ENCODE results near the gene IL37.

Gene IL37

DNA sequence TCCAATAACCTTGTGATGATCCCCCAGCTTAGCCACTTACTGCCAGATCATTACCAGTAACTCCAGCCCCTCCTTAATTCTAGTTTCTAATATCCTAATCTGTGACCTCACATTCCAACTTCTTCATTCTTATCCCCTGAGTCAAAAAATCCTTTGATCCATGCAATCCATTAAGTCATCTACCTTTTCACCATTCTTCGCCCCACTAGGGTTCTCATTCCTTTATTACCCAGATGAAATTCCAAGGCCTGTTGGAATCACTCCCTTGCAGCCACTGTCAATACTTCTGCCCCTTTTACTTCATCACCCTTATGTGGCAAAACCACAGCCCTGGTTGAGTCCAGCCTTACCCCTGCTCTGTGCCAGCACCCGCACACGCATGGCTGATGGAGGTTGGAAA is 46.5 kb downstream of the IL37 start:
- no peak for ATAC-seq
- TF ChIP-seq ZNF8 (CRISPR knock-in tag; IDR thresholded peaks at IDR 0.05) (no peak), ZFP3 (CRISPR knock-in tag; IDR thresholded peaks at IDR 0.05) (no peak), ESRRG (CRISPR knock-in tag; IDR thresholded peaks at IDR 0.05) (no peak), SNAI2 (CRISPR knock-in tag; IDR thresholded peaks at IDR 0.05) (no peak), ZNF70 (CRISPR knock-in tag; IDR thresholded peaks at IDR 0.05) (no peak), TOX (CRISPR knock-in tag; IDR thresholded peaks at IDR 0.05; ENCODE audit: borderline replicate concordance) (no peak), ARNTL (CRISPR knock-in tag; IDR thresholded peaks at IDR 0.05; ENCODE audit: borderline replicate concordance, low read depth) (no peak), GLIS3 (CRISPR knock-in tag; IDR thresholded peaks at IDR 0.05) (no peak), BACH2 (CRISPR knock-in tag; IDR thresholded peaks at IDR 0.05; ENCODE audit: borderline replicate concordance) (no peak), ZC3H10 (CRISPR knock-in tag; IDR thresholded peaks at IDR 0.05) (no peak), CSDC2 (CRISPR knock-in tag; IDR thresholded peaks at IDR 0.05) (no peak), TCF4 (CRISPR knock-in tag; IDR thresholded peaks at IDR 0.05; ENCODE audit: borderline replicate concordance) (no peak), PPARA (CRISPR knock-in tag; IDR thresholded peaks at IDR 0.05; ENCODE audit: borderline replicate concordance) (no peak)
- TF ChIP-seq, protein P1, sequence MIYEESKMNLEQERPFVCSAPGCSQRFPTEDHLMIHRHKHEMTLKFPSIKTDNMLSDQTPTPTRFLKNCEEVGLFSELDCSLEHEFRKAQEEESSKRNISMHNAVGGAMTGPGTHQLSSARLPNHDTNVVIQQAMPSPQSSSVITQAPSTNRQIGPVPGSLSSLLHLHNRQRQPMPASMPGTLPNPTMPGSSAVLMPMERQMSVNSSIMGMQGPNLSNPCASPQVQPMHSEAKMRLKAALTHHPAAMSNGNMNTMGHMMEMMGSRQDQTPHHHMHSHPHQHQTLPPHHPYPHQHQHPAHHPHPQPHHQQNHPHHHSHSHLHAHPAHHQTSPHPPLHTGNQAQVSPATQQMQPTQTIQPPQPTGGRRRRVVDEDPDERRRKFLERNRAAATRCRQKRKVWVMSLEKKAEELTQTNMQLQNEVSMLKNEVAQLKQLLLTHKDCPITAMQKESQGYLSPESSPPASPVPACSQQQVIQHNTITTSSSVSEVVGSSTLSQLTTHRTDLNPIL (CRISPR knock-in tag; IDR thresholded peaks at IDR 0.05; ENCODE audit: low read depth) = no peak
- TF ChIP-seq, protein P2, sequence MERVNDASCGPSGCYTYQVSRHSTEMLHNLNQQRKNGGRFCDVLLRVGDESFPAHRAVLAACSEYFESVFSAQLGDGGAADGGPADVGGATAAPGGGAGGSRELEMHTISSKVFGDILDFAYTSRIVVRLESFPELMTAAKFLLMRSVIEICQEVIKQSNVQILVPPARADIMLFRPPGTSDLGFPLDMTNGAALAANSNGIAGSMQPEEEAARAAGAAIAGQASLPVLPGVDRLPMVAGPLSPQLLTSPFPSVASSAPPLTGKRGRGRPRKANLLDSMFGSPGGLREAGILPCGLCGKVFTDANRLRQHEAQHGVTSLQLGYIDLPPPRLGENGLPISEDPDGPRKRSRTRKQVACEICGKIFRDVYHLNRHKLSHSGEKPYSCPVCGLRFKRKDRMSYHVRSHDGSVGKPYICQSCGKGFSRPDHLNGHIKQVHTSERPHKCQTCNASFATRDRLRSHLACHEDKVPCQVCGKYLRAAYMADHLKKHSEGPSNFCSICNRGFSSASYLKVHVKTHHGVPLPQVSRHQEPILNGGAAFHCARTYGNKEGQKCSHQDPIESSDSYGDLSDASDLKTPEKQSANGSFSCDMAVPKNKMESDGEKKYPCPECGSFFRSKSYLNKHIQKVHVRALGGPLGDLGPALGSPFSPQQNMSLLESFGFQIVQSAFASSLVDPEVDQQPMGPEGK (CRISPR knock-in tag; IDR thresholded peaks at IDR 0.05; ENCODE audit: borderline replicate concordance) = no peak
- TF ChIP-seq, protein P3, sequence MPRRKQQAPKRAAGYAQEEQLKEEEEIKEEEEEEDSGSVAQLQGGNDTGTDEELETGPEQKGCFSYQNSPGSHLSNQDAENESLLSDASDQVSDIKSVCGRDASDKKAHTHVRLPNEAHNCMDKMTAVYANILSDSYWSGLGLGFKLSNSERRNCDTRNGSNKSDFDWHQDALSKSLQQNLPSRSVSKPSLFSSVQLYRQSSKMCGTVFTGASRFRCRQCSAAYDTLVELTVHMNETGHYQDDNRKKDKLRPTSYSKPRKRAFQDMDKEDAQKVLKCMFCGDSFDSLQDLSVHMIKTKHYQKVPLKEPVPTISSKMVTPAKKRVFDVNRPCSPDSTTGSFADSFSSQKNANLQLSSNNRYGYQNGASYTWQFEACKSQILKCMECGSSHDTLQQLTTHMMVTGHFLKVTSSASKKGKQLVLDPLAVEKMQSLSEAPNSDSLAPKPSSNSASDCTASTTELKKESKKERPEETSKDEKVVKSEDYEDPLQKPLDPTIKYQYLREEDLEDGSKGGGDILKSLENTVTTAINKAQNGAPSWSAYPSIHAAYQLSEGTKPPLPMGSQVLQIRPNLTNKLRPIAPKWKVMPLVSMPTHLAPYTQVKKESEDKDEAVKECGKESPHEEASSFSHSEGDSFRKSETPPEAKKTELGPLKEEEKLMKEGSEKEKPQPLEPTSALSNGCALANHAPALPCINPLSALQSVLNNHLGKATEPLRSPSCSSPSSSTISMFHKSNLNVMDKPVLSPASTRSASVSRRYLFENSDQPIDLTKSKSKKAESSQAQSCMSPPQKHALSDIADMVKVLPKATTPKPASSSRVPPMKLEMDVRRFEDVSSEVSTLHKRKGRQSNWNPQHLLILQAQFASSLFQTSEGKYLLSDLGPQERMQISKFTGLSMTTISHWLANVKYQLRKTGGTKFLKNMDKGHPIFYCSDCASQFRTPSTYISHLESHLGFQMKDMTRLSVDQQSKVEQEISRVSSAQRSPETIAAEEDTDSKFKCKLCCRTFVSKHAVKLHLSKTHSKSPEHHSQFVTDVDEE (CRISPR knock-in tag; IDR thresholded peaks at IDR 0.05) = no peak
- TF ChIP-seq, protein P4, sequence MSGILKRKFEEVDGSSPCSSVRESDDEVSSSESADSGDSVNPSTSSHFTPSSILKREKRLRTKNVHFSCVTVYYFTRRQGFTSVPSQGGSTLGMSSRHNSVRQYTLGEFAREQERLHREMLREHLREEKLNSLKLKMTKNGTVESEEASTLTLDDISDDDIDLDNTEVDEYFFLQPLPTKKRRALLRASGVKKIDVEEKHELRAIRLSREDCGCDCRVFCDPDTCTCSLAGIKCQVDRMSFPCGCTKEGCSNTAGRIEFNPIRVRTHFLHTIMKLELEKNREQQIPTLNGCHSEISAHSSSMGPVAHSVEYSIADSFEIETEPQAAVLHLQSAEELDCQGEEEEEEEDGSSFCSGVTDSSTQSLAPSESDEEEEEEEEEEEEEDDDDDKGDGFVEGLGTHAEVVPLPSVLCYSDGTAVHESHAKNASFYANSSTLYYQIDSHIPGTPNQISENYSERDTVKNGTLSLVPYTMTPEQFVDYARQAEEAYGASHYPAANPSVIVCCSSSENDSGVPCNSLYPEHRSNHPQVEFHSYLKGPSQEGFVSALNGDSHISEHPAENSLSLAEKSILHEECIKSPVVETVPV (CRISPR knock-in tag; IDR thresholded peaks at IDR 0.05) = no peak
- TF ChIP-seq, protein P5, sequence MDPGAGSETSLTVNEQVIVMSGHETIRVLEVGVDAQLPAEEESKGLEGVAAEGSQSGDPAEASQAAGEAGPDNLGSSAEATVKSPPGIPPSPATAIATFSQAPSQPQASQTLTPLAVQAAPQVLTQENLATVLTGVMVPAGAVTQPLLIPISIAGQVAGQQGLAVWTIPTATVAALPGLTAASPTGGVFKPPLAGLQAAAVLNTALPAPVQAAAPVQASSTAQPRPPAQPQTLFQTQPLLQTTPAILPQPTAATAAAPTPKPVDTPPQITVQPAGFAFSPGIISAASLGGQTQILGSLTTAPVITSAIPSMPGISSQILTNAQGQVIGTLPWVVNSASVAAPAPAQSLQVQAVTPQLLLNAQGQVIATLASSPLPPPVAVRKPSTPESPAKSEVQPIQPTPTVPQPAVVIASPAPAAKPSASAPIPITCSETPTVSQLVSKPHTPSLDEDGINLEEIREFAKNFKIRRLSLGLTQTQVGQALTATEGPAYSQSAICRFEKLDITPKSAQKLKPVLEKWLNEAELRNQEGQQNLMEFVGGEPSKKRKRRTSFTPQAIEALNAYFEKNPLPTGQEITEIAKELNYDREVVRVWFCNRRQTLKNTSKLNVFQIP (CRISPR knock-in tag; IDR thresholded peaks at IDR 0.05; ENCODE audit: borderline replicate concordance, low read depth) = no peak

DNA sequence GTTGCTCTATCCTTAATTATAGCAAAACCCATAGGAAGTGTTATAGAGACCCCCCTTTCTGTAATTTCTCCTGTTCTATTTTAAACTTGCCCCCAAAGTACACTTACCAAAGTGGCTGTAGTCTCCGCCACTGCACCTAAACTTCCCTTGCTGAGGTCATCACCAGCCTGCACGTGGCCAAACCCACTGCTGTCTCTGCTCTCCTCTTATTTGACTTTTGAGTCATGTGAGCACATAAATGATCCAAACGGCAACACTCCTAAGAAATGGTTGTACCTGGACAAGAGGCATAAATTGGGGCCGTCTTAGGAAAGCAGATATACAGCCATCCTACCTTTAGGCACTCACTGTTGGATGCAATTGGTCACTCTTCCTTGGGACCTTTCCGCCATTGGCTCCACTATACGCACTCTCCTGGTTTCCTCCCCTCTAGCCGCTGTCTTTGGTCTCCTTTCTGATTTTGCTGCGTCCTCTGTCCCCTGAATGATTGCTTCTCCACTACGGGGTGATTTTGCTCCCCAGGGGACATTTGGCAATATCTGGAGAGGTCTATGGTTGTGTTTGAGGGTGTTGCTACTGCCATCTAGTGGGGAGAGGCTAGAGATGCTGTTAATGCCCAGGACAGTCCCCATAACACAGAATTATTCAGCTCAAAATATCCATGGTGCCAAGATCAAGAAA is 47.6 kb downstream of the IL37 start:
- peak; percentile 97 for ATAC-seq
- no peak for TF ChIP-seq ZFP30 (CRISPR knock-in tag; IDR thresholded peaks at IDR 0.05)
- peak; percentile 46; the same call in 1 of the 2 replicates for TF ChIP-seq ZNF70 (CRISPR knock-in tag; IDR thresholded peaks at IDR 0.05)

DNA sequence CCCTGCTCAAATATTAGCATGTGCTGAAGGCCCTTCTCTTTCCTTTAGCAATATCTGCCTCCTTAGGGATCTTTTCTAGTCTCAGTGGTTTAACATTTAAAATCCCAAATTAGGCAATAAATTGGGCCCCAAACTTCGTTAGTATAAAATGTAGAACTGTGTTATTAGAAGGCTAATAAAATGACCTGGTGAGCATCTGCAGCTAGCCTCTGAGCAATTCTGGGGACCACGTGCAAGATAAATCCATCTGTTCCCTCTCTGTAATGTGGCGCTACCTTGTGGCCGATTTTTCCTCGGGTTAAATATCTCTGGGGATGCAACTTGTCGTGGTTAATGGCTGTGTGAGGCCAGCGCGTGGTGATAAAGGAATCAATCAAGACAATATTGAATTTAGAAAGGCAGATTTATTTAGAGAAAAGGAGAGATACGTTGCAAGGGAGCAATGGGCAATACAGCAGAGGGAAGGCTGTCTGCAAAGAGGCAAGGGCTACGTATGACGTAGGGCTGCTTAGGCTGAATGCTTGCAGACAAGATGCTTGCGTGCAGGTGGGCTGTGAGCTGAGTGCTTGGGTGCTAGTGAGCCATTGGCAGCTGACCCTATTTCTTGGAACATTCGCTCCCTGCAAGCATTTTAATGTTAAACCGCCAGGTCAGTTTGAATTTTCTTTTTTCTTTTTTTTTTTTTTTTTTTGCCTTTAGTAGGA is 48.3 kb downstream of the IL37 start:
- TF ChIP-seq OSR1 (CRISPR knock-in tag; IDR thresholded peaks at IDR 0.05) (no peak), CSDC2 (CRISPR knock-in tag; IDR thresholded peaks at IDR 0.05) (no peak)
- TF ChIP-seq, protein P3 (CRISPR knock-in tag; IDR thresholded peaks at IDR 0.05) = no peak
- ATAC-seq = peak; percentile 57

Data from SK-N-SH treated with all-trans-retinoic acid at 6 μM for 48 hours (cell line).